HG03060 (cell line): ENCODE data around the gene ZCCHC24.

ENCODE experiments used
- ATAC-seq: cut with Tn5 transposase; IDR thresholded peaks from one replicate; pipeline ENCODE4 v1.9.1; 2021; ENCODE audit warnings: low read depth, moderate number of reproducible peaks; ENCODE audit not compliant: unreplicated experiment

Gene ZCCHC24

DNA sequence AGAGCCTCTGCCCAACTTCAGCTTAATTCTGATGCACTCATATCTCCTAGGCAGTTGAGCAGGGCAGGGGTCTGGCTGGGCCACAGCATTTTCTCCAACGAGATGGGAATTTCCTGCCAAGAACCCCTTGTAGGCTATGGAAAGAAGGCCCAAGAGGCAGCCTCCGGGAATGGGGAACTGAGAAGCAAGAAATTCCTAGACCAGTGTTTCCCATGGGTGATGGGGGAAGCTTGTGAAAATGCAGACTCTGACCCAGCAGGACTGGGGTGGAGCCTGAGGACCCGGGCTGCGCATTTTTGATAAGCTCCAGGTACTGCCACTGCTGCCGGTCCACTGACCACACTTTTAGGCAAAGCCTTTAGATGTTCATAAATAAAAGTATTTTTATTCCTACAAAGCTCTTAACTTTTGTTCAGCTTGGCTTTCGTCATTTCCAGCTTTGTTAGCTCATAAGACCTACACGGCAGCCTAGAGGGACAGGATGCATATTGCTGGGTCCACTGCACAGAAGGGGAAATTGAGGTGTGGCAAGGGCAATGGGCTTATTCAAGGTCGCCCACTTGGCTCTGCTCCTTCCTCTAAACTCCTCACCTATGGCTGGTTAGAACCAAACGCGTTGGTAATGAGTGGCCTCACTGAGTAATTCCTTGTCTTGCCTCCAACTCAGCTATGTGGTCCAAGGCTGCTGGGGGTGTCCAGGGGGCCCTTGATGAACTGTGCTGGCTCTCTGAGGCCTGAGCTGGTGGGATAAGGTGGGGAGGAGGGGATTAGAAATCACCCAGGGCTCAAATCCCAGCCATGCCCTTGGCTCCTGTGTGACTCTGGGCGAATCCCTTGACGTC, 29.5 kb downstream of the ZCCHC24 start:
- ATAC-seq, result no peak

DNA sequence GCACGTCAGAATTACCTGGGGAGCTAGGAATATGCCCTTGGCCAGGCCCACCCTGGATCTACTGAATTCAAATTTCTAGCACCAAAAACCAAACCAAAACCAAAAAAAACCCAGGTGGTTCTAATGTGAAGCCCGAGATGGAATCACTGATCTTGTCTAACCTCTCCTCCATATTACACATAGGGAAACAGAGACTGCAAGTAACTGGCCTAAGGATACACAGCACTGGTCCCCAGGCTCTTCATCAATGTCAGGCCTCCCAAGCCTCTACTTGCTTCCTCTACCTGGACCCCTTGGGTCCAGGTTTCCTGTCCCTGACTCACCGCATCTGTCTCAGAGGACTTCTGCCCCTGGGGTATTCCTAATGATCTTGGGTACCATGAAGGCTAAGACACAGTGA, 30.7 kb downstream of the ZCCHC24 start:
- no peak for ATAC-seq

DNA sequence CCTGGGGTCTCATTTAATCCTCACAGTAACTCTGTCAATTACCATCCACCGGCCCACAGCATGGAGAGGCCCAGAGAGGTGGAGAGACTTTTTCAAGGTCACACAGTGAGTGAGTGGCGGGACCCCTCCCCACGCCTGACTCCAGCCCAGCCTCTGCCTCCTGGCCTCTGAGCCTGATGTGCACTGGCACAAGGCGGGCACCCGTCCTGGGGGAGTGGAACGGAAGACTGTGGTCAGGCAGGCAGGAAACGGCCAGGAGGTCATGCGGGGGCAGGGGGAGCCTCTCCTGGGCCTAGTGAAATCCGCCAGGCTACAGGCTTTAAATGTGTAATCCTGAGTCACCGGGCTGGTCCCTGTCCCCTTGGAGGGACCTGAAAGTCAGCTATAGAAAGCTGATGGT, 32.2 kb downstream of the ZCCHC24 start:
- no peak for ATAC-seq

DNA sequence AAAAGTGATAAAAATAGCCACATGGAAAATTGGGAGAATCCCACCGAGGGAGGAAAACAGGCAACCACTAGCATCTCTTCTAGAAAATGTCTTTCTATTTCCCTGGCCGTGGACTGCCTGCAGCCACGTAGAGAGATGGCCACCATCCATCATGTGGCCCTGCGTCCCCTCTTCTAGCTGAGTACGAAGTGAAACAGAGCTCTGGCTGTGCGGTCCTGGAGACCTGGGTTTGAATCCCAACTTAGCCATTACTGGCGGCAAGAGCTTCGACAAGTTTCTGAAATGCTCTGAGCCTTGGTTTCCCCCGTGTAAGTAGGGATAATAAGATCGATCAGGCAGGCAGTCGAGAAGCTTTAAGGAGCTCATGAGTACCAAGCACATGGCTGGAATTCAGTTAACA, 32.9 kb downstream of the ZCCHC24 start:
- ATAC-seq, result no peak

DNA sequence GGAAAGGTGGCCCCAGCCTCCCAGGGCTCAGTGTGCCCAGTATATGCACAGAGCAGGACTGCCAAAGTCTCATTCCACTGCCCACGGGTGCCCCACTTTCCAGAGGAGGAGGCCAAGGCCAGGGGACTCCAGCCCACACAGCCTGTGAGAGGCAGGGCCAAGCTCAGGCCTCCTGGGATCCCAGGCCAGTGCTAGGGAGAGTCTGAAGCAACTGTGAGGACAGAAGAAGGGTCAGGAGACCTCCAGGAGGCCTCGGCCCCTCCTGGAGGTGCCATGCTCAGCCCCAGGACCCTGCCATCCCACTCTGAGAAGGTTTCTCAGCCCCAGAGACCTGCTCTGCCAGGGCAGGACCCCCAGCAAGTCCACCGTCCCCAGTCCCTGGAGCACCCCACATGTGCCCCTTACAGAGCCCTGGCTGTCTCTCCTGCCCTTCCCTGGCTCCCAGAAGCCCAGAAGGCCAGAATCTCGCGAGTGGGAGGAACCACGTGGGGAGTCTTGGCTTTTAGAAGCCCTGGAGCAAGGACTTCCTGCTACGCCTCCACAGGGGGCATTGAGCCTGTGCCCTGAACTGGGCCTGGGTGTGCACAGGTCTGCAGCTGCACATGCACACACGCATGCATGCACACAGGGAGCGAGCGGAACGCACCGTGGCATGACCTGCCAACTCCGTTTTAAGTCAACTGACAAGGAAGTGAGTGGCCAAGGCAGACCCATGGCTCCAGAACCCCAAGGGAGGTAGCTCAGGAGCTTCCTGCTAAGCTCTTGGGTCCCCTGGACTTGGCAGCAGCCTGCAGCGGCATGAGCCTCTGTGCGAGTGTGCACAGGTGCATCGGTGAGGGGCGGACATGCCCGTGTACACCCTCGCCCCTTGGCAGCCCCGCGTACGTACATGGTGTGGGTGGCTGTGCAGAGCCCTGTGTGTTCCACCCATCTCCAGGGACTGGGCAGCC, 33.6 kb downstream of the ZCCHC24 start:
- ATAC-seq, result no peak

DNA sequence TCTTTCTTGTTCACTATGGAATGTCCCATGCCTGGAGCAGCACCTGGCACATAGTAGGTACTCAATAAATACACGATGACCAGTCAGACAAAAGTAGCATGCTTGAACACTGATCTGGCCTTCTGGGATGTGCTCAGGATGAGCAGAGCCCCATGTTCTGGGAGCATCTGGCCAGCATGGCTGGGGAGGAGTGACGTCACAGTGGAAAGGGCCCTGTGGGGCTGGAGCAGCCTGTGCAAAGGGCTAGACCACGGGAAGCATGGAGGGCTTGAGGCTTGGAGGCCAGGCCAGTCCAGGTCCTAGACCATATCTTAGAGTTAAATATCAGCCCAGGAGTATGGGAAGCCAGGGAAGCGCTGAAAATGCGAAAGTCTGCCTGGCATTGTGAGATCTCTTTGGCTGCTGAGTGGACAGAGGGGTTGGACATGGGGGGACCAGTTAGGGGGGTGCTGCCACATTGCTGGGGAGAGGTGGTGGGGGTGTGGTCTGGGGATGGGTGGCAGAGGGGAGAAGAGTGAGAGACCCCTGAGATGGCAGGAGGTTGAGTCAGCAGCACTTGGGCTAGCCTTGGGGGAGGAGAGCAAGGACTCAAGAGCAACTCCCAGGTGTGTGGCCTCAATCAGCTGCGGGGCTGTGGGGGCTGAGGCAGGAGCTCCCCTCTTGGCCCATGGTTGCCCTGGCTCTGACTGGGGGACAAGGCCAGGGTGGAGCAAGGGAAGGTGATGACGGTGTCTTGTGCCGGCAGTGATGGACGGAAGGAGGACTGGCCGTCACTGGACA, 34.9 kb downstream of the ZCCHC24 start:
- no peak for ATAC-seq

DNA sequence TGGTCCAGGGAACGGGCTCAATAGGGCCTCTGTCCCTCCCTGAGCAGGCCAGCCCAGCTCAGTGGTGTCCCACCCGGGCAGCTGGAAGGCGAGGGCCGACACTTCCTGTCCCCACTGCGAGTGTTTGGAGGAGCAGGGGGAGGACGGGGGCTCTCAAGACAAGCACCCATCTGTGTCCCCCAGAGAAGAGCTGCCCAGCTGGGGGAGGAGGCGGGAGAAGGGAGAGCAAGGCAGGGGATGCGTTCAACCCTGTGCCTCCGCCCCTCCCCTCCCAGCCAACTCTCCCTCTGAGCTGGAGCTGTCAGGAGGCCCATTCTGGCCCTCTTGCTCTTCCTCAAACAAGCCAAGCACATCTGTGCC, 35.7 kb downstream of the ZCCHC24 start:
- ATAC-seq, result no peak

DNA sequence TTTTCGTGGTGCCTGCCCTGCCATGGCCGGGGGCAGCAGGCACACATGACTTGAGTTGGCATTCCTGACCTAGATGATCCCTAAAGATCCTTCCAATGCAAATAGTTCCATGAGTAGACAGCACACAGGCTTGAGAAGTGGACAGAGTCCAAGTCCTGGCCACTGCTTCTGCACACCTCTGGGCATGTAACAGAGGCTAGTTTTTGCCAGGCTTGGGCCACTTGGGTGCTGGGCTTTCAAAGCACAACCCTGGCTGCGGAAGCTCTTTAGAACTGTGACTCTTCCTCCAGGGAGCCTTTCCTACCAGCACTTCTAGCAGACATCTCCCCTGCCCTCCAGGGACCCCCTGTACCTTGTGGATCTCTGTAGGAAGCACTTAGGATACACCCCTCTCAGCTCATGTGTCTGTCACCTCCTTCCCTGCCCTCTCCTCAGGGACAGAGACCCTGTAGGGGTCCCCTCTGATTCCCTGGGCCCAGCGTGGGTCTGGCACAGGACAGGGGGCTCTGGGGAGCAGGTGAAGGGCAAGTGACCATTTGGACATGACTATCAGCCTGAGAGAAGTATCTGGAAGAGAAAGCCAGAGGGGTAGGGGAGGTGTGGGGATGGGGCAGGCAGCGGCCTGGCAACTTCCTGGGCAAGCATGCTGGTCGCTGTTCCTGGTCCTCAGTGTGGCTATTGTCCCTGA, 36.2 kb downstream of the ZCCHC24 start:
- ATAC-seq, result no peak

DNA sequence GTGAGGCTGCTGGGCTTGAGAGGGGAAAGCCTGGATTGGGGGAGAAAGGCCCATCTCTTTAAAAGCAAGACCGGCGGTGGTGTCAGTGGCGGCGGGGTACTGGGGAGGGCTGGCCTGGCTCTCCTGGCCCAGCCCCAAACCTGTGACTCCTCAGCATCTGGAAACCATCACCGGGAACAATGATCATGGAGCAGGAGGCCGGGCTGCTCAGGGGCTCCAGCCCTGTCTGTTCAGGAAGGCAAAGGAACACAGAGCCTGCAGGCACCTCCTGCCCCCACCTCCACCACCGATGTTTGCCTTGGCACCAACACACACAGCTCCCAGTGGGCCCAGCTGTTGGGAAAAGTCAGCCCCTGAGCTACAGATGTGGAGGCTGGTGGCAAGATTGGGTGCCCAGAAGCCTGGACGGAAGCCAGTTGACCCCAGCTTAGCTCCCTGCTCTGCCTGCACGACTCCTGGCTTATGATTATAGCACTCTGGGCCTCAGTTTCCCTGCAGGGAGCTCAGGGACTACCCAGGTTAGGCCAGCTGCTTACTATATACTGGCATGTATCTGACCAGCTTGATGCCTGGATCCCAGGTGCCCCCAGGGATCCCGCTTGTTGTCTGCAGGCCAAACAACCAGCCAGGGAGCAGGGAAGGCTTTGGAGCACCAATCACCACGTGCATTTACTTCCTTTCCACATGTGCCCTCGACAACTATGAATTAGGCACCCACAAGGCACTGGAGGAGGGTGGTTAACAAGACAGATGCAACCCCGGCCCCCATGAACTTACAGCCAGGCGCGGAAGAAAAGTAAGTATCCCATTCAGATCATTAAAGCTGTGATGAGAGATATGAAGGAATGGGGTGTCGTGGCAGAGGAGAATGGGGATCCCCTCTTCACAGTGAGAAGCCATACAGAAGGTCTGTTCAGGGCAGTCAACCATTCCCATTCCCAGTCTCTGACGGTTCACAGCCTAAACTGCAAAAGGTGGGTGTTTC, 37.3 kb downstream of the ZCCHC24 start:
- ATAC-seq, result no peak

DNA sequence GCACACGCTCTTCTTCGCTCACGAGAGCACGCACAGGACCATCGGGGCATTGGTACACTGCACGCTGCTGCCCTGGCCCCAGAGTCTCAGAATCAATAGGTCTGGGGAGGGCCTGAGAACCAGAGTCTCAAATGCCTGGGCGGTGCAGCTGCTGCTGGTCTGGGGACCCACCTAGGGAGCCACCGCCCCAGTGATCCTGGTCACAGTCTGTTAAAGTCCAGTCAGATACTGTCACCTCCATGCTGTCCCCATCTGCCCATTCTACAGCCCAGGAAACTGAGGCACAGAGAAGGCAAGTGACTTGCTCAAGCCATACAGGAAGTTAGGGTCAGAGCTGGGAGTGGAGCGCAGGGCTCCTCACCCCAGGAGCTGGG, 38.0 kb downstream of the ZCCHC24 start:
- no peak for ATAC-seq

DNA sequence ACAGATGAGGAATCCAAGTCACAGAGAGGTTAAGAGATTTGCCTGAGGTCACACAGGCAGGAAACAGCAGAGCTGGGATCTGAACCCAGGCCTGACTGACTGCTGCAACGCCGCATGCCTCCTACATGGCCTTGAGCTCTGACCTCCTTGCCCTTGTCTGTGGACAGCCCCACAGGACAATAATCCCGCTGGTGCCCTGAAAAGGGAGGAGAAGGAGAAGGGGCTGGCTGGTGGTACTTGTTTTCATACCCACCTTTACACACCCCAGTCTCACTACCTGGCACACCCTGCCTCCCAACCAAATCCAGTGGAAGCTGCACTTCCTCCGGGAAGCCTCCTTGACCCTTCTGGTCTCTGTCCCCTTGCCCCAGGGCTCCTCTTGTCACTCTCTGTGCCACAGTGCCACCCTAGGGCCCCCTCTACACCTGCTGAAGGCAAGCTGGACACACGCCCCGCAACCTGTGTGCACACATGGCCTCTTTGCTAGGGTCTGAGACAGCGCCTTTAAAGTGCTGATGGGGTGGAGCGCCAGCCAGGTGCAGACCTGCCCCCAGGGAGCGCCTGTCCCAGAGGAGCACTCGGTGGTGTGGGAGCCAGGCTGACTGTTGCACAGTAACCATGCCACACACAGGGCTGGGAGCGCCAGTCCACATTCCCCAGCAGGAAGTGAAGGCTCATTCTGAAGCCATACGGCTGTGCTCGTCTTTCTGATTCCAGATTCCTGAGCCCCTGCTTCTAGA, 38.6 kb downstream of the ZCCHC24 start:
- no peak for ATAC-seq

DNA sequence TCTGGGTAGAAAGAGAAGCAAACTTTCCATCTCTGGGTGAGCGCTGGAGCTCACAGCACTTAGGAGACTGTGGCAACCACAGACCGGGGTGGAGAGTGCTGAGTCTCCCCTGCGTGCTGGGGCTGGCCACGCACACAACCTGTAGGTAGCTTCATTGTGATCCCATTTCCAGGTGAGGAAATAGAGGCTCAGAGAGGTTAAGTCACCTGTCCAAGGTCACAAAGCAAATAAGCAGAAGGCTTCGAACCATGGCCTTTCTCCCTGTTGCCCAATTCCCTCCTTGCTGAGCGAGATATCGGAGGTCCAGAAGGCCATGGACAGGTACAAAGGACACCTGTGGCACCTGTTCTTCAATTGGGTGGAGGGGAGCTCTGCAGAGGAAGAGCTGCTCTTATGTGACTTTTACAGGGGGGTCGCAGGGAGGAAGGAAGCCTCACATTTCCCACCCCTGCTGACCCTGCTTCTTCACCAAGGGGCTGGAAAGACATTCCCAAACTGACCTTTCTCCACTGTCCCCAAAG, 39.4 kb downstream of the ZCCHC24 start:
- ATAC-seq, result no peak

DNA sequence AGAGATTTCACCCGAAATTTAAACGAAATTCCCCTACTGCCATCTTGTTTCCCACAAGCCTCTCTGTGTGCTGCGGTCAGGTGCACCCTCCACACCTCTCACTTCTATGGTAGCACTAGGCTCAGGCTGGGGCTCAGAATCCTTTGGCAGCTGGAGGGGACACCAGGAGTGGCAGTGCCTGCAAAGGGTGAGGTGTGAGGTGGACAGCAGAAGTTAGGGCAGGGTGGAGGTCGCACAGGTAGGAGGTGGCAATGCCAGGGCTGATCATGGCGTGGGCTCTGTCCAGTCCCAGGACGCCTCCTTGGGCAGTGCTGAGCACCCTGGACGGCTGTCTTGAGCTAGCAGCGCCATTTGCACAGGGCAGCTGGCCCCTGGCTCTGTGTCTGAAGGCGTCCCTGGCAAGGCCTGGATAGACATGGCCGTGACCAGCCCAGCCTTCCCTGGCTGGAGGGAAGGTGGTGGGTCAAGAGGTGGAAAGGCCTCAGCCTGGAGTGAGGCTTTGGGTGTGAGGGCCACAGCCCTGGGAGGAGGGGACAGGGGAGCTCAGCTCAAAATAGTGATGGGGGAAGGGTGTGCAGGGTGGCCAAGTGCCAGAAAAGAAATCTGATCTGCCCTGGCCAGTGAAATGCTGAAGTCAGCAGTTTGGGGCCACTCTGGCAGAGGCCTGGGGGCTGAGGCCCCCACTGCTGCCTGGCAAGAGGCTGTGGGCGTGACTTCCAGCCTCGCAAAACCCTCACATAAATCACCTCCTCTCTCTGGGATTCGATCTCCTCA, 40.0 kb downstream of the ZCCHC24 start:
- no peak for ATAC-seq

DNA sequence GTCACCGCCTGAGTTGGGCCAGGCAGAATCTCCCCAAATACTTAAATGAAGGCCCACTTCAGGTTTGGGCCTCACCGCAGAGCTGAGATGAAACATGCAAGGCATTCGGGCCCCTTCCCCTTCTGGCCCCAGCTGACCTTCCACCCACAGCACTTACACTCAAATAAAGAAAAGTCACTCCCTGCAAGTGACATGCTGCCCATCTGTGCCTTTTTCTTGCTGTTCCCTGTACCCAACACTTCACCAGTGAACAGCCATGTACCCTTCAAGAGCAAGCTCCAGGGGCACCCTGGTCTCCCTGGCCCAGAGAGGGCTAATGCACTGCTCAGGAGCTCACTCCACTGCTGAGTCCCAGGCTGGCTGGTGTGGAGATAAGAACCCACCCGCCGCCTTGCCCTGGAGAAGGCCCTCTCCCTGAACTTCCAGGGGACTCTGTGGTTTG, 40.7 kb downstream of the ZCCHC24 start:
- ATAC-seq, result no peak

DNA sequence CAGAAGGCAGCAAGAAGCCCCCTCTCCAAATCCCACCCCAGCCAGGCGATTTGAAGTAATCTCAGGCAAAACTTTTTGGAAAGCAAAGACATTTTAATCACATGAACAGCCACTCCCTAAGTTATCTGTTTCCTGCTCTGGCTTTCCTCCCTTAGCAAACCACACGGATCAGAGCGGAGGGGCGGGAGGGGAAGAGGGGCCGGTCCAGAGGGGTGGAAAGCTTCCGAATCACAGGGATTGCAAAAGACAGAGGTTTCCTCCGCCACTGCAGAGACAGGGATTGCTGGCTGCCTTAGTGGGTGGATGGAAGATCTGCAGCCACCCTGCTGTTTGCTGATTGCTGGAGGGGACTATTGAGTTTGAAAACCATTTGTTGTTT, 41.2 kb downstream of the ZCCHC24 start:
- ATAC-seq, result no peak

DNA sequence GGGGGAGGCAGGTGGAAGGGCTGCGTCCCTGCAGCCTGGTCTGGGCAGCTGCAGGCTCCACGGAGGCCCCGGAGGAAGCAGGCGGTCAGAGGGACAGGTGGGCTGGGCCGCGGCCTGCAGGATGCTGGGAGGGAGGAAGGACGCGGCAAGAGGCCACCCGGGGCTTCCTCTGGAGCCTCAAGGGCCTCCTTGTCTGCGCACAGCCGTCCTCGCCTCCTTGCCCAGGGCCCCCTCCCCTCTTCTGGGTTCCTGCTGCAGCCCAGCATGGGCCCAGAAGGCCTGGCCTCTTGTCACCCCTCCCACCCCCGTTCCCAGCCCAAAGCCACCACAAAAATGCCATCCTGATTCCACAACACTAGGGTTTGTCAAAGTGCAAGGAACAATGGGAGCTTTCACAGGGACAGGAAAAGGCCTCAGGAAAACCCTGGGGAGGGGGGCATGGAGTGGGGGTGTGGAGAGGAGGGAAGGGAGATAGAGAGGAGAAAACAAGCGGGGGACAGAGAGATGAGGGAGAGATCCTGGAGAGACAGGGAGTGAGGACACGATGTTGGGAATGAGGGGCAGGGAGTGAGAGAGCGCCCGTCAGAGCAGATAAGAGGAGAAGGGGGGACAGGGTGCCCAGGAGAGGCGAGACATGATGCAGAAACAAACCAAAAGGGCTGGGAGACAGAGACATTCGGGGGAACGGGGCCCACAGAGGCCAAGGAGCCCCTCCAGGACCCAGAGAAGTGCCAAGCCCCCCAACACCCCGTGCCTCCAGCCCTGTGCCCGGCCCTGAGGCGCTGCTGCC, 41.8 kb downstream of the ZCCHC24 start:
- no peak for ATAC-seq

DNA sequence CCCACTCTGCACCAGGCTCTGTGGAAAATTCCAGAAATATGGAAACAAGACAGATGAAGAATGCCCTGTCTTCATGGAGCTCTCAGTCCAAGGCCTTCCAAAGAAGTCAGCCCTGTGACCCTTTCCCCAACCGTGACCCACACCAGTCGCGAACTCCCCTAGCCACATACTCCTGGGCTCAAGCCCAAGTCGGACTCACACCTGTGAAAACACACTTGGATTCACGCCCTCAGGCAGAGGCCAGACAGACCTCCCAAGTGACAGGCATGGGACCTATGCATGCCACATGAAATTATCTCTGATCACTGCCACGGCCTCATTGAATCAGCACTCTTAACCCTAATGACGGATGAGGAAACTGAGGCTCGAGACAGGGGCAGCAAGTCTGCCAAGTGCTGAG, 42.5 kb downstream of the ZCCHC24 start:
- no peak for ATAC-seq
